HCT116 (cell line): Measurements from ENCODE around the gene ADD2. TPM values are rescaled to one million over a fixed set of nuclear protein-coding genes. Genes with fewer than 3 reads are reported as not detected.

ENCODE experiments used
- ATAC-seq: fragments of 200-7000 bp; cut with Tn5 transposase; 2 replicates; pipeline ENCODE4 v1.9.1; 2020; ENCODE audit warnings: mild to moderate bottlenecking, moderate library complexity
- BruUV-seq: library from RNA; stranded (reverse); fragments of 400-500 nt; replicated peaks from 2 replicates; lab custom pipeline; 2021; lab: Mats Ljungman, UMichigan
- CTCF ChIA-PET: fragments of 300-600 bp; sonication (Branson Sonifier 250); formaldehyde crosslinking; loops from one replicate; lab custom pipeline; 2021; ENCODE audit warnings: antibody characterized with exemption; lab: Charles Lee
- POLR2A ChIA-PET: fragments of 300-600, 350-600 bp; sonication (Branson Sonifier 250); formaldehyde crosslinking; loops from one replicate; lab custom pipeline; 2021; ENCODE audit warnings: antibody characterized with exemption; lab: Charles Lee
- RAD21 ChIA-PET, 2 experiments: fragments of 300-600 bp; sonication (Branson Sonifier 250); formaldehyde crosslinking; loops; one replicate each; lab custom pipeline; 2023; ENCODE audit warnings: low total read pairs in 2 of 2; ENCODE audit not compliant: uncharacterized antibody in 2 of 2, unreplicated experiment in 2 of 2, low non-redundant PET in 1 of 2; lab: Charles Lee
- DNase-seq: peaks from one replicate; pipeline ENCODE4 v3.0.0-alpha.2; 2010; ENCODE audit warnings: low read depth, low spot score
- H2AFZ ChIP-seq: fragments of 200-600 bp; shearing (Covaris generic), sonication (generic); 2 replicates; pipeline ENCODE4 v1.6.1; 2017; ENCODE audit warnings: low read depth, mixed run types, mixed read lengths, antibody characterized with exemption, low read length; ENCODE audit not compliant: poor library complexity, severe bottlenecking
- H3K27ac ChIP-seq: 2 replicates; pipeline ENCODE4 v1.5.1; 2012; ENCODE audit warnings: low read depth, low read length
- H3K27me3 ChIP-seq: fragments of 200-600 bp; sonication (generic); 2 replicates; pipeline ENCODE4 v1.6.1; 2016; ENCODE audit warnings: mixed run types, low read length, mixed read lengths; ENCODE audit not compliant: insufficient read depth
- H3K36me3 ChIP-seq, 2 experiments: fragments of 200-500 bp in 1 of 2; fragments of 200-600 bp in 1 of 2; sonication (Bioruptor generic) in 1 of 2; sonication (generic) in 1 of 2; 2 replicates each; pipeline versions ENCODE4 v1.5.1 to v1.6.1; 2014 to 2016; ENCODE audit warnings: low read length in 2 of 2, inconsistent platforms in 1 of 2, mixed read lengths in 1 of 2, mixed run types in 1 of 2; ENCODE audit not compliant: insufficient read depth in 2 of 2, control insufficient read depth in 1 of 2
- H3K4me1 ChIP-seq, 2 experiments: fragments of 200-600 bp in 1 of 2; sonication (generic) in 1 of 2; 2 replicates each; pipeline versions ENCODE4 v1.5.1 to v1.6.1; 2012 to 2017; ENCODE audit warnings: low read length in 2 of 2, inconsistent platforms in 1 of 2, mild to moderate bottlenecking in 1 of 2, mixed read lengths in 1 of 2, mixed run types in 1 of 2, moderate library complexity in 1 of 2; ENCODE audit not compliant: insufficient read depth in 2 of 2, control insufficient read depth in 1 of 2
- H3K4me2 ChIP-seq: fragments of 200-600 bp; sonication (generic); 2 replicates; pipeline ENCODE4 v1.6.1; 2017; ENCODE audit warnings: mixed run types, low read length, mixed read lengths
- H3K4me3 ChIP-seq, 2 experiments: fragments of 200-600 bp in 1 of 2; sonication (generic) in 1 of 2; replicated peaks in 1 of 2; 2 replicates each; pipeline ENCODE4 v1.5.1; 2011 to 2016; ENCODE audit warnings: low read length in 2 of 2, control low read depth in 1 of 2, low read depth in 1 of 2, mild to moderate bottlenecking in 1 of 2, mixed read lengths in 1 of 2, mixed run types in 1 of 2
- H3K79me2 ChIP-seq: fragments of 200-600 bp; sonication (generic); 2 replicates; pipeline ENCODE4 v1.6.1; 2017; ENCODE audit warnings: mild to moderate bottlenecking, mixed run types, low read length, moderate library complexity, mixed read lengths; ENCODE audit not compliant: insufficient read depth
- H3K9ac ChIP-seq: fragments of 200-600 bp; sonication (generic); 2 replicates; pipeline ENCODE4 v1.6.1; 2016; ENCODE audit warnings: low read length, mixed read lengths
- H3K9me2 ChIP-seq: fragments of 200-600 bp; sonication (generic), shearing (Covaris generic); 2 replicates; pipeline ENCODE4 v1.6.1; 2017; ENCODE audit warnings: mixed run types, mild to moderate bottlenecking, moderate library complexity; ENCODE audit not compliant: insufficient read depth
- H3K9me3 ChIP-seq, 2 experiments: fragments of 200-500 bp in 1 of 2; fragments of 200-600 bp in 1 of 2; sonication (Bioruptor generic) in 1 of 2; sonication (generic) in 1 of 2; 2 replicates each; pipeline ENCODE4 v1.6.1; 2014 to 2017; ENCODE audit warnings: low read length in 2 of 2, mixed read lengths in 2 of 2, inconsistent platforms in 1 of 2, low read depth in 1 of 2, mild to moderate bottlenecking in 1 of 2, mixed run types in 1 of 2, moderate library complexity in 1 of 2; ENCODE audit not compliant: control insufficient read depth in 1 of 2, insufficient read depth in 1 of 2
- H4K20me1 ChIP-seq: fragments of 200-600 bp; sonication (generic), shearing (Covaris generic); 2 replicates; pipeline ENCODE4 v1.6.1; 2017; ENCODE audit warnings: mixed run types, mild to moderate bottlenecking, moderate library complexity; ENCODE audit not compliant: insufficient read depth
- CBX3 ChIP-seq: IDR thresholded peaks from 2 replicates; pipeline ENCODE4 v1.6.1; 2012; ENCODE audit warnings: low read depth
- CEBPB ChIP-seq: IDR thresholded peaks from 2 replicates; pipeline ENCODE4 v1.6.1; 2012; ENCODE audit warnings: low read depth
- EGR1 ChIP-seq: IDR thresholded peaks from 2 replicates; pipeline ENCODE4 v1.6.1; 2012; ENCODE audit warnings: low read depth
- ELF1 ChIP-seq: IDR thresholded peaks from 2 replicates; pipeline ENCODE4 v1.6.1; 2012; ENCODE audit warnings: low read depth, borderline replicate concordance
- EZH2 ChIP-seq: fragments of 200-600 bp; sonication (generic); IDR thresholded peaks from 2 replicates; pipeline ENCODE4 v1.6.1; 2017; ENCODE audit warnings: antibody characterized with exemption, mixed run types
- EZH2phosphoT487 ChIP-seq: fragments of 200-600 bp; IDR thresholded peaks from 2 replicates; pipeline ENCODE4 v1.6.1; 2018; ENCODE audit warnings: antibody characterized with exemption, borderline replicate concordance
- FOSL1 ChIP-seq: IDR thresholded peaks from 2 replicates; pipeline ENCODE4 v1.6.1; 2012; ENCODE audit warnings: low read depth
- POLR2A ChIP-seq: IDR thresholded peaks from 2 replicates; pipeline ENCODE4 v1.7.0; 2011; ENCODE audit warnings: borderline replicate concordance; ENCODE audit not compliant: insufficient read depth, insufficient read length; ENCODE audit errors: extremely low read depth
- POLR2AphosphoS5 ChIP-seq: IDR thresholded peaks from 2 replicates; pipeline ENCODE4 v1.6.1; 2011; ENCODE audit warnings: mild to moderate bottlenecking, low read depth, low read length, moderate library complexity
- RAD21 ChIP-seq: IDR thresholded peaks from 2 replicates; pipeline ENCODE4 v1.6.1; 2012; ENCODE audit warnings: low read depth, mild to moderate bottlenecking
- SP1 ChIP-seq: IDR thresholded peaks from 2 replicates; pipeline ENCODE4 v1.6.1; 2012; ENCODE audit warnings: low read depth
- SRF ChIP-seq: IDR thresholded peaks from 2 replicates; pipeline ENCODE4 v1.6.1; 2012; ENCODE audit warnings: low read depth
- TCF7L2 ChIP-seq: IDR thresholded peaks from 2 replicates; pipeline ENCODE4 v1.7.0; 2011; ENCODE audit warnings: borderline replicate concordance, inconsistent platforms; ENCODE audit not compliant: insufficient read depth, insufficient read length; ENCODE audit errors: extremely low read depth
- YY1 ChIP-seq: IDR thresholded peaks from 2 replicates; pipeline ENCODE4 v1.6.1; 2011; ENCODE audit warnings: low read length, low read depth, moderate library complexity, mild to moderate bottlenecking; ENCODE audit not compliant: insufficient replicate concordance; ENCODE audit errors: extremely low read depth
- ZFX ChIP-seq: fragments of 450-650 bp; IDR thresholded peaks from 2 replicates; pipeline ENCODE4 v1.6.1; 2017
- ZNF274 ChIP-seq: fragments of 200-500 bp; sonication (Bioruptor generic); IDR thresholded peaks from 2 replicates; pipeline ENCODE4 v1.6.1; 2014; ENCODE audit warnings: mild to moderate bottlenecking, low read depth, low read length, inconsistent platforms
- intact Hi-C: fragments of 100-400 bp; cut with micrococcal nuclease; formaldehyde crosslinking; loops from 2 replicates; pipeline ENCODE4 v1.10.0; 2022
- total RNA-seq: library from RNA; stranded (reverse); gene quantifications from one replicate; pipeline ENCODE4 v1.2.1, GENCODE V29; 2021; ENCODE audit not compliant: unreplicated experiment
- TF ChIP-seq, protein P1 (sequence below): IDR thresholded peaks from 2 replicates; pipeline ENCODE4 v1.6.1; 2011; ENCODE audit warnings: mild to moderate bottlenecking, low read length, moderate library complexity; ENCODE audit not compliant: insufficient replicate concordance; ENCODE audit errors: extremely low read depth
- TF ChIP-seq, protein P2 (sequence below): IDR thresholded peaks from 2 replicates; pipeline ENCODE4 v1.6.1; 2012
- TF ChIP-seq, protein P3 (sequence below): IDR thresholded peaks from 2 replicates; pipeline ENCODE4 v1.6.1; 2012
- TF ChIP-seq, protein P4 (sequence below): IDR thresholded peaks from 2 replicates; pipeline ENCODE4 v1.6.1; 2012; ENCODE audit warnings: low read depth

ADD2 gene
- total RNA-seq, 1 experiment from 2014 or later: 0.15 TPM

DNA sequence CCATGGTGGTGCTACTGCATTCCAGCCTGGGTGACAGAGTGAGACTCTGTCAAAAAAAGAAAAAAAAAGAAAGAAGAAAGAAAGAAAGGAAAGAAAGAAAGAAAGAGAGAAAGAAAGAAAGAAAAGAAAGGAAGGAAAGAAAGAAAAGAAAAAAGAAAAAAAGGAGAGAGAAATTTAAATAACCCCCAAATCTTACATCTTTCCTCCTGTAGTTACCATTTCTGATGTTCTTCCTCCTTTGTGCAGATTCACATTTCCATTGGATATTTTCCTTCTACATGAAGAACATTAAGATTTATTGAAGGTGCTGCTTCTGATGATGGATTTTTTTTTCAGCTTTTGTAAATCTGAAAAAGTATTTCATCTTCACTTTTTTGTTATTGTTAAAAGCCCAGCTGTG is 117.0 kb downstream of the ADD2 start:
- CTCF ChIA-PET: interaction anchor here (0.9 to 1.8 kb wide), 2 partner anchors 322 to 347 kb away, joined by 3 to 6 read pairs; no protein-coding TSS in a partner anchor

More for the DNA sequence above, 117.0 kb downstream of the ADD2 start:
- Histone ChIP-seq H4K20me1 (no peaks in the 10 kb centered on the region), H3K27me3 (no peaks in the 10 kb centered on the region), H3K9me3 (no peaks in the 10 kb centered on the region), H3K4me1 (no peaks in the 10 kb centered on the region), H3K27ac (no peak overlapping the region), H3K79me2 (no peaks in the 10 kb centered on the region), H3K9me2 (no peaks in the 10 kb centered on the region), H3K4me3 (no peak overlapping the region), H3K9ac (no peak overlapping the region), H2AFZ (no peak overlapping the region), H3K4me2 (no peak overlapping the region), H3K36me3 (no peaks in the 10 kb centered on the region)
- TF ChIP-seq YY1 (no peak), POLR2AphosphoS5 (no peak), CBX3 (no peak), EGR1 (no peak), TCF7L2 (no peak), CEBPB (no peak), FOSL1 (no peak), EZH2phosphoT487 (no peak), ELF1 (no peak), ZNF274 (no peak), SP1 (no peak), SRF (no peak), EZH2 (no peak), ZFX (no peak), POLR2A (no peak), RAD21 (no peak)
- TF ChIP-seq, protein P1, sequence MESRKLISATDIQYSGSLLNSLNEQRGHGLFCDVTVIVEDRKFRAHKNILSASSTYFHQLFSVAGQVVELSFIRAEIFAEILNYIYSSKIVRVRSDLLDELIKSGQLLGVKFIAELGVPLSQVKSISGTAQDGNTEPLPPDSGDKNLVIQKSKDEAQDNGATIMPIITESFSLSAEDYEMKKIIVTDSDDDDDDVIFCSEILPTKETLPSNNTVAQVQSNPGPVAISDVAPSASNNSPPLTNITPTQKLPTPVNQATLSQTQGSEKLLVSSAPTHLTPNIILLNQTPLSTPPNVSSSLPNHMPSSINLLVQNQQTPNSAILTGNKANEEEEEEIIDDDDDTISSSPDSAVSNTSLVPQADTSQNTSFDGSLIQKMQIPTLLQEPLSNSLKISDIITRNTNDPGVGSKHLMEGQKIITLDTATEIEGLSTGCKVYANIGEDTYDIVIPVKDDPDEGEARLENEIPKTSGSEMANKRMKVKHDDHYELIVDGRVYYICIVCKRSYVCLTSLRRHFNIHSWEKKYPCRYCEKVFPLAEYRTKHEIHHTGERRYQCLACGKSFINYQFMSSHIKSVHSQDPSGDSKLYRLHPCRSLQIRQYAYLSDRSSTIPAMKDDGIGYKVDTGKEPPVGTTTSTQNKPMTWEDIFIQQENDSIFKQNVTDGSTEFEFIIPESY: no peak
- TF ChIP-seq, protein P2, sequence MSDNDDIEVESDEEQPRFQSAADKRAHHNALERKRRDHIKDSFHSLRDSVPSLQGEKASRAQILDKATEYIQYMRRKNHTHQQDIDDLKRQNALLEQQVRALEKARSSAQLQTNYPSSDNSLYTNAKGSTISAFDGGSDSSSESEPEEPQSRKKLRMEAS: no peak
- TF ChIP-seq, protein P3, sequence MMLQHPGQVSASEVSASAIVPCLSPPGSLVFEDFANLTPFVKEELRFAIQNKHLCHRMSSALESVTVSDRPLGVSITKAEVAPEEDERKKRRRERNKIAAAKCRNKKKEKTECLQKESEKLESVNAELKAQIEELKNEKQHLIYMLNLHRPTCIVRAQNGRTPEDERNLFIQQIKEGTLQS: no peak
- TF ChIP-seq, protein P4, sequence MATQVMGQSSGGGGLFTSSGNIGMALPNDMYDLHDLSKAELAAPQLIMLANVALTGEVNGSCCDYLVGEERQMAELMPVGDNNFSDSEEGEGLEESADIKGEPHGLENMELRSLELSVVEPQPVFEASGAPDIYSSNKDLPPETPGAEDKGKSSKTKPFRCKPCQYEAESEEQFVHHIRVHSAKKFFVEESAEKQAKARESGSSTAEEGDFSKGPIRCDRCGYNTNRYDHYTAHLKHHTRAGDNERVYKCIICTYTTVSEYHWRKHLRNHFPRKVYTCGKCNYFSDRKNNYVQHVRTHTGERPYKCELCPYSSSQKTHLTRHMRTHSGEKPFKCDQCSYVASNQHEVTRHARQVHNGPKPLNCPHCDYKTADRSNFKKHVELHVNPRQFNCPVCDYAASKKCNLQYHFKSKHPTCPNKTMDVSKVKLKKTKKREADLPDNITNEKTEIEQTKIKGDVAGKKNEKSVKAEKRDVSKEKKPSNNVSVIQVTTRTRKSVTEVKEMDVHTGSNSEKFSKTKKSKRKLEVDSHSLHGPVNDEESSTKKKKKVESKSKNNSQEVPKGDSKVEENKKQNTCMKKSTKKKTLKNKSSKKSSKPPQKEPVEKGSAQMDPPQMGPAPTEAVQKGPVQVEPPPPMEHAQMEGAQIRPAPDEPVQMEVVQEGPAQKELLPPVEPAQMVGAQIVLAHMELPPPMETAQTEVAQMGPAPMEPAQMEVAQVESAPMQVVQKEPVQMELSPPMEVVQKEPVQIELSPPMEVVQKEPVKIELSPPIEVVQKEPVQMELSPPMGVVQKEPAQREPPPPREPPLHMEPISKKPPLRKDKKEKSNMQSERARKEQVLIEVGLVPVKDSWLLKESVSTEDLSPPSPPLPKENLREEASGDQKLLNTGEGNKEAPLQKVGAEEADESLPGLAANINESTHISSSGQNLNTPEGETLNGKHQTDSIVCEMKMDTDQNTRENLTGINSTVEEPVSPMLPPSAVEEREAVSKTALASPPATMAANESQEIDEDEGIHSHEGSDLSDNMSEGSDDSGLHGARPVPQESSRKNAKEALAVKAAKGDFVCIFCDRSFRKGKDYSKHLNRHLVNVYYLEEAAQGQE: no peak
- POLR2A ChIA-PET: no interaction called here
- no TSS peak for BruUV-seq
- intact Hi-C loops: no loop called here
- RAD21 ChIA-PET: no interaction called here
- DNase-seq (no peak), ATAC-seq (no peak)
